Right kidney (tissue), 1 donor: ENCODE results near the gene MACROD2.
"Not testable (repeated sequence)": the region's sequence is repeated elsewhere in the genome, so short reads cannot be mapped to it uniquely, and the experiment has no call there.

Experiments
- DNase-seq: peaks from one replicate; pipeline ENCODE4 v3.0.0-alpha.2; 2016

The MACROD2 gene

GRCh38 chr20:15475483-15475882, 1480.2 kb downstream of the MACROD2 start:
- peak; percentile 19 for DNase-seq

- no peak for DNase-seq
Measured at GRCh38 chr20:15476186-15476585, 1480.9 kb downstream of the MACROD2 start.

- DNase-seq, result no peak
Measured at GRCh38 chr20:15476781-15477180, 1481.5 kb downstream of the MACROD2 start.

GRCh38 chr20:15482525-15482924, 1487.2 kb downstream of the MACROD2 start:
- DNase-seq, result no peak

- DNase-seq, result no peak
Measured at GRCh38 chr20:15485519-15485918, 1490.2 kb downstream of the MACROD2 start.

GRCh38 chr20:15487030-15487429, 1491.7 kb downstream of the MACROD2 start:
- DNase-seq, result no peak

GRCh38 chr20:15487682-15488081, 1492.4 kb downstream of the MACROD2 start:
- DNase-seq, result no peak

- no peak for DNase-seq
Measured at GRCh38 chr20:15491575-15491974, 1496.3 kb downstream of the MACROD2 start.

- no peak for DNase-seq
Measured at GRCh38 chr20:15494851-15495250, 1499.5 kb downstream of the MACROD2 start.

- no peak for DNase-seq
Measured at GRCh38 chr20:15496501-15497039, 1501.3 kb downstream of the MACROD2 start.

- no peak for DNase-seq
Measured at GRCh38 chr20:15498926-15499325, 1503.6 kb downstream of the MACROD2 start.

- DNase-seq, result no peak
Measured at GRCh38 chr20:15506311-15506710, 1511.0 kb downstream of the MACROD2 start.

GRCh38 chr20:15507151-15507550, 1511.8 kb downstream of the MACROD2 start:
- DNase-seq, result no peak

GRCh38 chr20:15511551-15511950, 1516.2 kb downstream of the MACROD2 start:
- DNase-seq, result no peak

GRCh38 chr20:15512916-15513315, 1517.6 kb downstream of the MACROD2 start:
- DNase-seq, result no peak

- DNase-seq, result no peak
Measured at GRCh38 chr20:15515691-15516090, 1520.4 kb downstream of the MACROD2 start.

GRCh38 chr20:15520930-15521524, 1525.7 kb downstream of the MACROD2 start:
- no peak for DNase-seq

- no peak for DNase-seq
Measured at GRCh38 chr20:15523400-15523799, 1528.1 kb downstream of the MACROD2 start.

GRCh38 chr20:15528391-15529111, 1533.2 kb downstream of the MACROD2 start:
- no peak for DNase-seq

GRCh38 chr20:15535863-15536262, 1540.5 kb downstream of the MACROD2 start:
- DNase-seq, result no peak

GRCh38 chr20:15537200-15537599, 1541.9 kb downstream of the MACROD2 start:
- DNase-seq, result not testable (repeated sequence)

- no peak for DNase-seq
Measured at GRCh38 chr20:15542655-15543054, 1547.3 kb downstream of the MACROD2 start.

GRCh38 chr20:15544742-15545141, 1549.4 kb downstream of the MACROD2 start:
- DNase-seq, result peak; percentile 11

GRCh38 chr20:15546525-15547023, 1551.3 kb downstream of the MACROD2 start:
- DNase-seq, result no peak
